GM12864 (cell line): Measurements from ENCODE around the gene MYO6.

Experiments
- DNase-seq: peaks from one replicate; pipeline ENCODE4 v3.0.0-alpha.2; 2011; ENCODE audit warnings: low read depth
- H3K4me3 ChIP-seq: 2 replicates; pipeline ENCODE4 v1.5.1; 2011; ENCODE audit warnings: mild to moderate bottlenecking, low read depth, low read length, control low read depth
- TF ChIP-seq, protein P1 (sequence below): IDR thresholded peaks from 2 replicates; pipeline ENCODE4 v1.5.1; 2011; ENCODE audit warnings: low read depth, mild to moderate bottlenecking, moderate library complexity, low read length, control low read depth, inconsistent platforms; ENCODE audit errors: missing control alignments

The MYO6 gene

DNA sequence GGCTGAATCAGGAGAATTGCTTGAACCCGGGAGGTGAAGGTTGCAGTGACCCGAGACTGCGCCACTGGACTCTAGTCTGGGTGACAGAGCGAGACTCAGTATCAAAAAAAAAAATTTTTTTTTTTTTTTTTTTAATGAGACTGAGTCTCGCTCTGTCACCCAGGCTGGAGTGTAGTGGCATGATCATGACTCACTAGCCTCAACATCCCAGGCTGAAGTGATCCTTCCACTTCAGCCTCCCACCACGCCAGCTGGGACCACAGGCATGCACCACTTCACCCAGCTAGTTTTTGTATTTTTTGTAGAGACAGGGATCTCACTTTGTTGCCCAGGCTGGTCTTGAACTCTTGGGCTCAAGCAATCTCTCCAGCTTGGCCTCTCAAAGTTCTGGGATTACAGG is 53.3 kb downstream of the MYO6 start:
- DNase-seq: no peak
- H3K4me3 ChIP-seq: no peak overlapping the region
- TF ChIP-seq, protein P1, sequence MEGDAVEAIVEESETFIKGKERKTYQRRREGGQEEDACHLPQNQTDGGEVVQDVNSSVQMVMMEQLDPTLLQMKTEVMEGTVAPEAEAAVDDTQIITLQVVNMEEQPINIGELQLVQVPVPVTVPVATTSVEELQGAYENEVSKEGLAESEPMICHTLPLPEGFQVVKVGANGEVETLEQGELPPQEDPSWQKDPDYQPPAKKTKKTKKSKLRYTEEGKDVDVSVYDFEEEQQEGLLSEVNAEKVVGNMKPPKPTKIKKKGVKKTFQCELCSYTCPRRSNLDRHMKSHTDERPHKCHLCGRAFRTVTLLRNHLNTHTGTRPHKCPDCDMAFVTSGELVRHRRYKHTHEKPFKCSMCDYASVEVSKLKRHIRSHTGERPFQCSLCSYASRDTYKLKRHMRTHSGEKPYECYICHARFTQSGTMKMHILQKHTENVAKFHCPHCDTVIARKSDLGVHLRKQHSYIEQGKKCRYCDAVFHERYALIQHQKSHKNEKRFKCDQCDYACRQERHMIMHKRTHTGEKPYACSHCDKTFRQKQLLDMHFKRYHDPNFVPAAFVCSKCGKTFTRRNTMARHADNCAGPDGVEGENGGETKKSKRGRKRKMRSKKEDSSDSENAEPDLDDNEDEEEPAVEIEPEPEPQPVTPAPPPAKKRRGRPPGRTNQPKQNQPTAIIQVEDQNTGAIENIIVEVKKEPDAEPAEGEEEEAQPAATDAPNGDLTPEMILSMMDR: no peak

DNA sequence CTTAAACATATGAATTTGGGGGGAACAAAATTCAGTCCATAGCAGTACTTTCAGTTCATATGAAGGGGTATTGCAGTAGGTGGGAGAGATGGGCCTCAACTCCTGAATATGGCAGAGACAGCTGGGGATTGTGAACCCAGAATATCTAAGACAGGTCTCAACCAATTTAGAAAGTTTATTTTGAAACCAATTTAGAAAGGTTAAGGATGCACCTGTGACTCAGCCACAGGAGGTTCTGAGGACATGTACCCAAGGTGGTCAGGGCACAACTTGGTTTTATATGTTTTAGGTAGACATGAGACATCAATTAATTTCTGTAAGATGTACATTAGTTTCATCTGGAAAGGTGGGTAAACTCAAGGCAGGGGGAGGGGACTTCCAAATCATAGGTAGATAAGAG is 59.5 kb downstream of the MYO6 start:
- TF ChIP-seq, protein P1: no peak
- H3K4me3 ChIP-seq: no peak overlapping the region
- DNase-seq: no peak

DNA sequence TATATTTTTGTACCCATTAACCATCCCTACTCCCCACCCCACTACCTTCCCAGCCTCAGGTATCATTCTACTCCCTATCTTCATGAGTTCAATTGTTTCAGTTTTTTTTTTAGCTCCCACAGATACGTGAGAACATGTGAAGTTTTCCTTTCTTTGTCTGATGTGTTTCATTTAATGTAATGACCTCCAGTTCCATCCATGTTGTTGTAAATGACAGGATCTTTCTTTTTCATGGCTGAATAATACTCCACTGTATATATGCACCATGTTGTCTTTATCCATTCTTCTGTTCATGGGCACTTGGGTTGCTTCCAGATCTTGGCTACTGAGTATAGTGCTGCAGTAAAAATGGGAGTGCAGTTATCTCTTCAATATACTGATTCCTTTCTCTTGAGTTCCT is 63.5 kb downstream of the MYO6 start:
- no peak overlapping the region for H3K4me3 ChIP-seq
- no peak for DNase-seq
- TF ChIP-seq, protein P1: no peak

DNA sequence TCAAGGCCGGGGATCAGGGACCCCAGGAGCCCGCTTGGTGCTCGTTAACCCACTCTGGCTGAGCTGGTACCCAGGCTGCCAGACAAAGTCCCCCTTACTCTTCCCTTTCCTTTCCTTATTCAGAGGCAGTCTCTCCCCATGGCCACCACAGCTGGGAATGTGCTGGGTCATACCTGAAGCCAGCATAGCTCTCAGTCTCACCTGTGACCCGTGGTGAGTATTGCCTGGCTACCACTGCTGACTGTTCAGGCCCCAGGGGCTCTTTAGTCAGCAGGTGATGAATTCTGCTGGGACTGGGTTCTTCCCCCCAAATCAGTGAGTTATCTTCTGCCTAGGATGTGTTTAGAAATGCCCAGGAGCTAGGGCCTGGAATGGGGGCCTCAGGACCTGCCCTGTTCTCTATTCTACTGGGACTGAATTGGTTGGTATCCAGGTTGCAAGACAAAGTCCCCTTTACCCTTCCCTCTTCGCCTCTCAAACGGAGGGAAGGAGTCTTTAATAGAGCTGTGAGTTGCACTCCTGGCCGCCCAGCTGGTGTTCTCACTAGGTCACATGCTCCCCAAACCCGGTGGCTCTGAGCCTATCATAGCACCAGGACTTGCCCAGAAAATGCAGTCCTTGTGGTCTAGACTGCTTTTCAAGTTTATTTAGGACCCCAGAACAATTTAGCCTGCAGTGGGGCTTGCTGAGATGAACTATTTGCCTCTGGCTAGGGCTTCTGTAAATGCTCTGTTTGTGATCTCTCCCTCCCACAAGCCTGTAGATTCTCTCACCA is 64.6 kb downstream of the MYO6 start:
- TF ChIP-seq, protein P1: no peak
- DNase-seq: no peak
- H3K4me3 ChIP-seq: no peak overlapping the region

DNA sequence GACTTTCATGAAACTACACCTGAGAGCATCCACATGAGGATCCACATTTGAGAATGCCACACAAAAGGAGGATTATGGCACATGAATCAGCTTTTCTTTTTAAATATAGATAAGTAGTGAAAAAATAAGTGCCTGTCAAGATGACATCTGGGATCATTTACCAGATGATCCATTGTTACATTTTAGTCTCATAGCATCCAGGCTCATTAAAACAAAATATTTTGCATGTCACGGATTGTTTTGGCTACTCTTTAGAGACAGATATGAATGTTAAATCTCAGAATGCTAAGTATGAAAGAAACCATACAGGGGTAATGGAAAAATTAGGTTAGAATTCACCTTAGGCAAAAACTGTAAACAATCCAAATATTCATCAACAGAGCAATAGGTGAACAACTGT is 66.7 kb downstream of the MYO6 start:
- DNase-seq: no peak
- TF ChIP-seq, protein P1: no peak
- H3K4me3 ChIP-seq: no peak overlapping the region

DNA sequence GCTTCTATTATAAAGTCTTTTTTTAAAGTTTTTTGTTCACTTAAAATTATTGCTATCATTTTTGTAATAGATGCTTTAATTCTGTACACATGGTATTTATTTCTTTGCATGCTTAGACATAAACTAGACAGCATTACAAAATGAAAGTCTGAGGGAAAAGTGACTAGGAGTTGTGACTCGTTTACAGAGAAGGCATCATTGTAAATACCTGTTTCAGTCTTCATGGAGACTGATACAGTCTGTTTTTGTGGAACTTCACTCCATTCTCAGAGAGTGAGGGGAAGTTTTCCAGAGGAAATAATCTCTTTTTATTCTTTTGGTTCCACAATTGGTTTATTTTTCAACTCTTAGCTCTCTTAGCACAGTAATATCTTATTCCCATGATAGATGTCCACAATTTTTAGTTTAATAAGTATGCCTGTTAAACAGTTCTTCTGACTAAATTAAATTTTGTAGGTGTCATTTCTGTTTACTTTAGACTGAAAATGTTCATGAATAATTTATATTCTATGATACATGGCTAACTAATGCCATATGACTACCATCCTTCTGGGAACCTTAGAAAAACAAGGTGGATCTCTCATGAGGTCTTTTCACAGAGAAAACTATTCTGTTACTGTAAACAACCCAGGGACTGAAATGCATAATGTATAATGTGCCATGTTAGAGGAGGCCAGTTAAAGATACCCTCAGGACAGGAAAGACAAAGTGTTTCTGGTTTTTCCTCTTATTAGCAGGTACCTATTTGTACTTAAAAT is 69.2 kb downstream of the MYO6 start:
- no peak for DNase-seq
- TF ChIP-seq, protein P1: no peak
- no peak overlapping the region for H3K4me3 ChIP-seq
